Liver (tissue), 9 donors: ENCODE results near the gene ATOX1. TPM values are rescaled to one million over a fixed set of nuclear protein-coding genes. Genes with fewer than 3 reads are reported as not detected.
A peak's percentile ranks its signal among the peaks of the same experiment; 100 is the strongest.

ENCODE experiments used
- DNase-seq: peaks from one replicate; pipeline ENCODE4 v3.0.0-alpha.2; 2017; ENCODE audit warnings: low spot score
- H3K27ac ChIP-seq, 2 donors: one replicate each; pipeline ENCODE4 v1.7.0; 2013; ENCODE audit warnings: inconsistent platforms in 2 of 2, low read length in 2 of 2, control low read depth in 1 of 2, low read depth in 1 of 2, mild to moderate bottlenecking in 1 of 2
- H3K27me3 ChIP-seq, 4 donors: one replicate each; pipeline versions ENCODE4 v1.6.1 to v1.7.0; 2013; ENCODE audit warnings: low read length in 3 of 4, inconsistent platforms in 1 of 4, mild to moderate bottlenecking in 1 of 4, moderate library complexity in 1 of 4; ENCODE audit not compliant: control insufficient read depth in 4 of 4, insufficient read depth in 4 of 4
- H3K36me3 ChIP-seq, 4 donors: one replicate each; pipeline versions ENCODE4 v1.6.1 to v1.7.0; 2013; ENCODE audit warnings: low read length in 3 of 4, mild to moderate bottlenecking in 3 of 4, low read depth in 1 of 4, moderate library complexity in 1 of 4; ENCODE audit not compliant: control insufficient read depth in 4 of 4, insufficient read depth in 3 of 4
- H3K4me1 ChIP-seq, 4 donors: one replicate each; pipeline versions ENCODE4 v1.6.1 to v1.7.0; 2013; ENCODE audit warnings: low read length in 3 of 4, mild to moderate bottlenecking in 3 of 4, moderate library complexity in 1 of 4; ENCODE audit not compliant: control insufficient read depth in 4 of 4, insufficient read depth in 4 of 4
- H3K4me3 ChIP-seq, 3 donors: one replicate each; pipeline versions ENCODE4 v1.6.1 to v1.7.0; 2013; ENCODE audit warnings: low read length in 3 of 3, control low read depth in 1 of 3, low read depth in 1 of 3, mild to moderate bottlenecking in 1 of 3
- H3K9ac ChIP-seq, 2 donors: one replicate each; pipeline ENCODE4 v1.7.0; 2013; ENCODE audit warnings: low read length in 2 of 2, mild to moderate bottlenecking in 2 of 2, moderate library complexity in 2 of 2, control low read depth in 1 of 2, low read depth in 1 of 2
- H3K9me3 ChIP-seq, 4 donors: one replicate each; pipeline versions ENCODE4 v1.6.1 to v1.7.0; 2013; ENCODE audit warnings: low read length in 3 of 4; ENCODE audit not compliant: control insufficient read depth in 4 of 4
- EGR1 ChIP-seq, 2 donors: IDR thresholded peaks; 2 replicates each; pipeline ENCODE4 v1.6.1; 2016 to 2018; ENCODE audit warnings: antibody characterized with exemption in 2 of 2, low read depth in 2 of 2
- FOXA1 ChIP-seq: IDR thresholded peaks from 2 replicates; pipeline ENCODE4 v1.6.1; 2016; ENCODE audit warnings: antibody characterized with exemption
- FOXA2 ChIP-seq: IDR thresholded peaks from 2 replicates; pipeline ENCODE4 v1.6.1; 2016; ENCODE audit warnings: antibody characterized with exemption
- GABPA ChIP-seq, 2 donors: IDR thresholded peaks in 1 of 2; conservative IDR thresholded peaks in 1 of 2; 2 replicates each; pipeline ENCODE4 v1.6.1; 2016; ENCODE audit warnings: antibody characterized with exemption in 2 of 2, mild to moderate bottlenecking in 1 of 2, moderate library complexity in 1 of 2
- HNF4A ChIP-seq, 2 donors: conservative IDR thresholded peaks; 2 replicates each; pipeline ENCODE4 v1.6.1; 2016; ENCODE audit warnings: antibody characterized with exemption in 2 of 2, mild to moderate bottlenecking in 2 of 2
- HNF4G ChIP-seq: IDR thresholded peaks from 2 replicates; pipeline ENCODE4 v1.6.1; 2016; ENCODE audit warnings: antibody characterized with exemption
- JUND ChIP-seq, 2 donors: IDR thresholded peaks; 2 replicates each; pipeline ENCODE4 v1.6.1; 2016; ENCODE audit warnings: antibody characterized with exemption in 2 of 2
- NR2F2 ChIP-seq: IDR thresholded peaks from 2 replicates; pipeline ENCODE4 v1.6.1; 2016; ENCODE audit warnings: antibody characterized with exemption
- RAD21 ChIP-seq, 2 donors: IDR thresholded peaks; 2 replicates each; pipeline ENCODE4 v1.6.1; 2016; ENCODE audit warnings: antibody characterized with exemption in 2 of 2, mild to moderate bottlenecking in 2 of 2
- RXRA ChIP-seq, 2 donors: IDR thresholded peaks; 2 replicates each; pipeline ENCODE4 v1.6.1; 2017 to 2018; ENCODE audit warnings: antibody characterized with exemption in 2 of 2, mild to moderate bottlenecking in 1 of 2
- SP1 ChIP-seq: IDR thresholded peaks from 2 replicates; pipeline ENCODE4 v1.6.1; 2018; ENCODE audit warnings: antibody characterized with exemption, mild to moderate bottlenecking
- YY1 ChIP-seq: IDR thresholded peaks from 2 replicates; pipeline ENCODE4 v1.6.1; 2016; ENCODE audit warnings: antibody characterized with exemption, mild to moderate bottlenecking
- WGBS: extraction: QIAGEN DNeasy Blood & Tissue Kit; methylation state at CpG from one replicate; pipeline ENCODE4 v1.1.7; 2013; 5-methylcytosine and 5-hydroxymethylcytosine counted together
- polyA plus RNA-seq, 2 donors: library from polyadenylated mRNA; stranded (reverse) in 1 of 2; unstranded in 1 of 2; fragments of 200-250 nt in 1 of 2; fragments of >200 nt in 1 of 2; fragmentation: Nextera tagmentation in 1 of 2; extraction: Ambion mirVana in 1 of 2; gene quantifications; one replicate each; pipeline versions ENCODE4 v1.2.1 to v1.2.3, GENCODE V29; 2013 to 2015
- total RNA-seq, 2 donors: library from RNA; depleted of rRNA; stranded (reverse); fragments of >200 nt; gene quantifications; one replicate each; pipeline ENCODE4 v1.2.3, GENCODE V29; 2014
- TF ChIP-seq, protein P1 (sequence below): IDR thresholded peaks from 2 replicates; pipeline ENCODE4 v1.6.1; 2016; ENCODE audit warnings: antibody characterized with exemption, mild to moderate bottlenecking
- TF ChIP-seq, protein P2 (sequence below): IDR thresholded peaks from 2 replicates; pipeline ENCODE4 v1.6.1; 2016; ENCODE audit warnings: antibody characterized with exemption
- TF ChIP-seq, protein P3 (sequence below): fragments of 150-350 bp; IDR thresholded peaks from 2 replicates; pipeline ENCODE4 v1.5.1; 2017; ENCODE audit warnings: improper control_type of control experiment, low read depth, low read length; ENCODE audit not compliant: missing input control
- TF ChIP-seq, protein P4 (sequence below): IDR thresholded peaks from 2 replicates; pipeline ENCODE4 v1.6.1; 2016; ENCODE audit warnings: antibody characterized with exemption
- donor health status: healthy.
- donor health status: healthy.
- donor health status: healthy.
- donor health status: healthy.
- donor health status: healthy.

Gene ATOX1
- total and polyA plus RNA-seq, 4 donors = 25.9 to 307 (median 95.6) TPM

DNA sequence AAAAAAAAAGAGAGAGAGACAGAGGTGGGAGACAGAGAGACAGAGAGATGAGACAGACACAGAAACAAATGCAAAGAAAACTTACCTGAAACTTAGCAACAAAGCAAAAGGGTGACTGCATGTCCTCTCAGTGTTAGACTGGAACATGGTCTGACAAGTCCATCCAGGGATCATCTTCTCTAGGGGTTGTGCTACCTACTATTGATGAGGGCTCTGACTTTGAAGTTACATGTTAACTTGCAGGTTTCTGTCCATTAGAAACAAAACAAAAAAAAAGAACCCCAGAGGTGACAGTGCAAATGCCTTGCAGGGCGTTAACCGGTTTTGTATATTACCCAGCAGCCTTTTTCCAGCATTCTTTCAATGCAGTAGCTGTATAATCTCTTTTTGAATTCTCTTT, 58.1 kb downstream of the ATOX1 start:
- 58% methylated on average over 2 of the region's 2 CpGs for WGBS
- H3K27me3 ChIP-seq = peaks cover 0 to 3% (median 0%) of the 10 kb centered on the region in 4 donors
- H3K9me3 ChIP-seq = no peaks in the 10 kb centered on the region
- no peak overlapping the region for H3K4me3 ChIP-seq
- H3K36me3 ChIP-seq = no peaks in the 10 kb centered on the region
- no peak overlapping the region for H3K9ac ChIP-seq
- no peak for TF ChIP-seq HNF4G
- no peak for TF ChIP-seq FOXA2
- TF ChIP-seq, protein P1, sequence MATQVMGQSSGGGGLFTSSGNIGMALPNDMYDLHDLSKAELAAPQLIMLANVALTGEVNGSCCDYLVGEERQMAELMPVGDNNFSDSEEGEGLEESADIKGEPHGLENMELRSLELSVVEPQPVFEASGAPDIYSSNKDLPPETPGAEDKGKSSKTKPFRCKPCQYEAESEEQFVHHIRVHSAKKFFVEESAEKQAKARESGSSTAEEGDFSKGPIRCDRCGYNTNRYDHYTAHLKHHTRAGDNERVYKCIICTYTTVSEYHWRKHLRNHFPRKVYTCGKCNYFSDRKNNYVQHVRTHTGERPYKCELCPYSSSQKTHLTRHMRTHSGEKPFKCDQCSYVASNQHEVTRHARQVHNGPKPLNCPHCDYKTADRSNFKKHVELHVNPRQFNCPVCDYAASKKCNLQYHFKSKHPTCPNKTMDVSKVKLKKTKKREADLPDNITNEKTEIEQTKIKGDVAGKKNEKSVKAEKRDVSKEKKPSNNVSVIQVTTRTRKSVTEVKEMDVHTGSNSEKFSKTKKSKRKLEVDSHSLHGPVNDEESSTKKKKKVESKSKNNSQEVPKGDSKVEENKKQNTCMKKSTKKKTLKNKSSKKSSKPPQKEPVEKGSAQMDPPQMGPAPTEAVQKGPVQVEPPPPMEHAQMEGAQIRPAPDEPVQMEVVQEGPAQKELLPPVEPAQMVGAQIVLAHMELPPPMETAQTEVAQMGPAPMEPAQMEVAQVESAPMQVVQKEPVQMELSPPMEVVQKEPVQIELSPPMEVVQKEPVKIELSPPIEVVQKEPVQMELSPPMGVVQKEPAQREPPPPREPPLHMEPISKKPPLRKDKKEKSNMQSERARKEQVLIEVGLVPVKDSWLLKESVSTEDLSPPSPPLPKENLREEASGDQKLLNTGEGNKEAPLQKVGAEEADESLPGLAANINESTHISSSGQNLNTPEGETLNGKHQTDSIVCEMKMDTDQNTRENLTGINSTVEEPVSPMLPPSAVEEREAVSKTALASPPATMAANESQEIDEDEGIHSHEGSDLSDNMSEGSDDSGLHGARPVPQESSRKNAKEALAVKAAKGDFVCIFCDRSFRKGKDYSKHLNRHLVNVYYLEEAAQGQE = no peak
- TF ChIP-seq NR2F2 = no peak
- no peak for TF ChIP-seq JUND (IDR thresholded peaks at IDR 0.05)
- TF ChIP-seq SP1 = no peak
- no peak for TF ChIP-seq RXRA (IDR thresholded peaks at IDR 0.05)
- TF ChIP-seq EGR1 (IDR thresholded peaks at IDR 0.05; ENCODE audit: low read depth in 2 of 2) = no peak
- no peak for TF ChIP-seq RAD21 (IDR thresholded peaks at IDR 0.05)
- no peak for TF ChIP-seq HNF4A (conservative IDR thresholded peaks at IDR 0.05)
- TF ChIP-seq GABPA (IDR thresholded peaks at IDR 0.05 in 1 of 2, conservative IDR thresholded peaks at IDR 0.05 in 1 of 2) = no peak
- no peak for TF ChIP-seq YY1
- no peak for TF ChIP-seq FOXA1
- TF ChIP-seq, protein P2, sequence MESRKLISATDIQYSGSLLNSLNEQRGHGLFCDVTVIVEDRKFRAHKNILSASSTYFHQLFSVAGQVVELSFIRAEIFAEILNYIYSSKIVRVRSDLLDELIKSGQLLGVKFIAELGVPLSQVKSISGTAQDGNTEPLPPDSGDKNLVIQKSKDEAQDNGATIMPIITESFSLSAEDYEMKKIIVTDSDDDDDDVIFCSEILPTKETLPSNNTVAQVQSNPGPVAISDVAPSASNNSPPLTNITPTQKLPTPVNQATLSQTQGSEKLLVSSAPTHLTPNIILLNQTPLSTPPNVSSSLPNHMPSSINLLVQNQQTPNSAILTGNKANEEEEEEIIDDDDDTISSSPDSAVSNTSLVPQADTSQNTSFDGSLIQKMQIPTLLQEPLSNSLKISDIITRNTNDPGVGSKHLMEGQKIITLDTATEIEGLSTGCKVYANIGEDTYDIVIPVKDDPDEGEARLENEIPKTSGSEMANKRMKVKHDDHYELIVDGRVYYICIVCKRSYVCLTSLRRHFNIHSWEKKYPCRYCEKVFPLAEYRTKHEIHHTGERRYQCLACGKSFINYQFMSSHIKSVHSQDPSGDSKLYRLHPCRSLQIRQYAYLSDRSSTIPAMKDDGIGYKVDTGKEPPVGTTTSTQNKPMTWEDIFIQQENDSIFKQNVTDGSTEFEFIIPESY = no peak
- no peaks in the 10 kb centered on the region for H3K4me1 ChIP-seq
- no peak for DNase-seq
- no peak overlapping the region for H3K27ac ChIP-seq

DNA sequence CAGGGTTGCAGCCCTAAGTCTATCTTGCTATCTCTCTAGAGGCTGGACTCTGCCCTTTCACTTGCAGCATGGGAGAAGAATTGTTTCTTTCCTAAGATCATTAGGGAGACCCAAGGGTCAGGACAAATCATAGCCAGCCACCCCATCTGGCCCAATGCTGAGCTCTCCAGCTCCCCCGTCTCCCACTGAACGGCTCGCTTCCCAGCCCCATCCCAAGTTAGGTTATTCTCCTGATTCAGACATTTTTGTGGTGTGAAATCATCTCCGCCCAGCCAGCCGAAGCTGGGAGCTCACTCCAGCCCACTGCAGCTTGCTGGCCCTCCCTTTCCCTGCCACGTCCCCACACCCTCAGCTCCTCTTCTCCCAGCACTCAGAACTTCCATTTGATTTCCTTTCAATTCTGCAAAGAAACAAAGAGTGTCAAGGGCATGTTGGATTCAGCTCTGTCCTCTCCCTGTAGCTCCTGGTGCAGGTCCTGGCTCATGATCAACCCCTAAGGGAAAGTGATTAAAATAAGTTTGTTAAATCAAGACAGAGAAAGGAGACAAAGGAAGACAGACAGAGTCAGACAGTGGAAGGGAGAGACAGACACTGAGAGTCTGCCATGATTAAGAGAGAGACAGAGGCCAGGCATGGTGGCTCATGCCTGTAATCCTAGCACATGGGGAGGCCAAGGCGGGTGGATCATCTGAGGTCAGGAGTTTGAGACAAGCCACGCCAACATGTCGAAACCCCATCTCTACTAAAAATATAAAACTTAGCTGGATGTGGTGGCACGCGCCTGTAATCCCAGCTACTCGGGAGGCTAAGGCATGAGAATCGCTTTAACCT, 59.1 kb downstream of the ATOX1 start:
- no peak overlapping the region for H3K9ac ChIP-seq
- no peaks in the 10 kb centered on the region for H3K36me3 ChIP-seq
- H3K4me1 ChIP-seq = no peaks in the 10 kb centered on the region
- 82% methylated on average over 13 of the region's 13 CpGs for WGBS
- no peaks in the 10 kb centered on the region for H3K9me3 ChIP-seq
- H3K27me3 ChIP-seq = peaks cover 0 to 3% (median 0%) of the 10 kb centered on the region in 4 donors
- H3K4me3 ChIP-seq = no peak overlapping the region
- DNase-seq = no peak
- peak overlapping the region; percentile 46 to 68 for H3K27ac ChIP-seq
- TF ChIP-seq HNF4G = no peak
- peak; percentile 91 for TF ChIP-seq NR2F2
- no peak for TF ChIP-seq GABPA (IDR thresholded peaks at IDR 0.05 in 1 of 2, conservative IDR thresholded peaks at IDR 0.05 in 1 of 2)
- TF ChIP-seq FOXA2 = no peak
- TF ChIP-seq RXRA (IDR thresholded peaks at IDR 0.05) = peak in 1 of 2 donors; percentile 33
- TF ChIP-seq, protein P3, sequence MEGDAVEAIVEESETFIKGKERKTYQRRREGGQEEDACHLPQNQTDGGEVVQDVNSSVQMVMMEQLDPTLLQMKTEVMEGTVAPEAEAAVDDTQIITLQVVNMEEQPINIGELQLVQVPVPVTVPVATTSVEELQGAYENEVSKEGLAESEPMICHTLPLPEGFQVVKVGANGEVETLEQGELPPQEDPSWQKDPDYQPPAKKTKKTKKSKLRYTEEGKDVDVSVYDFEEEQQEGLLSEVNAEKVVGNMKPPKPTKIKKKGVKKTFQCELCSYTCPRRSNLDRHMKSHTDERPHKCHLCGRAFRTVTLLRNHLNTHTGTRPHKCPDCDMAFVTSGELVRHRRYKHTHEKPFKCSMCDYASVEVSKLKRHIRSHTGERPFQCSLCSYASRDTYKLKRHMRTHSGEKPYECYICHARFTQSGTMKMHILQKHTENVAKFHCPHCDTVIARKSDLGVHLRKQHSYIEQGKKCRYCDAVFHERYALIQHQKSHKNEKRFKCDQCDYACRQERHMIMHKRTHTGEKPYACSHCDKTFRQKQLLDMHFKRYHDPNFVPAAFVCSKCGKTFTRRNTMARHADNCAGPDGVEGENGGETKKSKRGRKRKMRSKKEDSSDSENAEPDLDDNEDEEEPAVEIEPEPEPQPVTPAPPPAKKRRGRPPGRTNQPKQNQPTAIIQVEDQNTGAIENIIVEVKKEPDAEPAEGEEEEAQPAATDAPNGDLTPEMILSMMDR = no peak
- TF ChIP-seq YY1 = peak; percentile 21
- TF ChIP-seq RAD21 (IDR thresholded peaks at IDR 0.05) = peak in 1 of 2 donors; percentile 4
- TF ChIP-seq, protein P1 = peak; percentile 10
- no peak for TF ChIP-seq HNF4A (conservative IDR thresholded peaks at IDR 0.05)
- TF ChIP-seq EGR1 (IDR thresholded peaks at IDR 0.05; ENCODE audit: low read depth in 2 of 2) = no peak
- TF ChIP-seq, protein P2 = no peak
- TF ChIP-seq, protein P4, sequence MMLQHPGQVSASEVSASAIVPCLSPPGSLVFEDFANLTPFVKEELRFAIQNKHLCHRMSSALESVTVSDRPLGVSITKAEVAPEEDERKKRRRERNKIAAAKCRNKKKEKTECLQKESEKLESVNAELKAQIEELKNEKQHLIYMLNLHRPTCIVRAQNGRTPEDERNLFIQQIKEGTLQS = no peak
- TF ChIP-seq SP1 = peak; percentile 12
- no peak for TF ChIP-seq FOXA1
